Activated naive CD8-positive, alpha-beta T cell treated with anti-CD3 and anti-CD28 coated beads for 36 hours (primary cell): ENCODE data around the gene SYCP2L. TPM values are rescaled to one million over a fixed set of nuclear protein-coding genes. Genes with fewer than 3 reads are reported as not detected.

Experiments used
- DNase-seq: peaks from one replicate; pipeline ENCODE4 v3.0.0; 2021
- H3K27ac Mint-ChIP-seq: one replicate; pipeline ENCODE4 v1.8.0; 2022; ENCODE audit warnings: mild to moderate bottlenecking, moderate library complexity, mixed read lengths
- H3K27me3 Mint-ChIP-seq: one replicate; pipeline ENCODE4 v1.8.0; 2022; ENCODE audit warnings: mild to moderate bottlenecking, mixed read lengths
- H3K36me3 Mint-ChIP-seq: one replicate; pipeline ENCODE4 v1.8.0; 2021; ENCODE audit warnings: mild to moderate bottlenecking, mixed read lengths
- H3K4me1 Mint-ChIP-seq: one replicate; pipeline ENCODE4 v1.8.0; 2021; ENCODE audit warnings: mixed read lengths
- H3K4me3 Mint-ChIP-seq: one replicate; pipeline ENCODE4 v1.8.0; 2022; ENCODE audit warnings: mild to moderate bottlenecking, moderate library complexity, mixed read lengths
- H3K9me3 Mint-ChIP-seq: one replicate; pipeline ENCODE4 v1.8.0; 2022; ENCODE audit warnings: mixed read lengths
- total RNA-seq, 2 experiments: library from RNA; stranded (reverse); gene quantifications; one replicate each; pipeline ENCODE4 v1.2.3, GENCODE V29; 2021

SYCP2L gene
- total RNA-seq, 2 experiments from 2014 or later, result not detected

GRCh38 chr6:11017090-11017489, 130.2 kb downstream of the SYCP2L start:
- H3K4me3 Mint-ChIP-seq, result no peak overlapping the region
- H3K36me3 Mint-ChIP-seq, result no peaks in the 10 kb centered on the region
- no peaks in the 10 kb centered on the region for H3K4me1 Mint-ChIP-seq
- H3K9me3 Mint-ChIP-seq, result no peaks in the 10 kb centered on the region
- peaks cover 29% of the 10 kb centered on the region for H3K27me3 Mint-ChIP-seq
- H3K27ac Mint-ChIP-seq, result no peak overlapping the region
- DNase-seq, result no peak

GRCh38 chr6:11018225-11018624, 131.4 kb downstream of the SYCP2L start:
- no peak overlapping the region for H3K27ac Mint-ChIP-seq
- H3K36me3 Mint-ChIP-seq, result no peaks in the 10 kb centered on the region
- no peaks in the 10 kb centered on the region for H3K4me1 Mint-ChIP-seq
- DNase-seq, result no peak
- H3K4me3 Mint-ChIP-seq, result no peak overlapping the region
- no peaks in the 10 kb centered on the region for H3K9me3 Mint-ChIP-seq
- peaks cover 32% of the 10 kb centered on the region for H3K27me3 Mint-ChIP-seq

- no peaks in the 10 kb centered on the region for H3K36me3 Mint-ChIP-seq
- H3K4me1 Mint-ChIP-seq, result no peaks in the 10 kb centered on the region
- no peak overlapping the region for H3K27ac Mint-ChIP-seq
Measured at GRCh38 chr6:11021003-11021402, 134.2 kb downstream of the SYCP2L start.

GRCh38 chr6:11021714-11022113, 134.9 kb downstream of the SYCP2L start:
- Mint-ChIP-seq H3K36me3 (no peaks in the 10 kb centered on the region), H3K4me3 (no peak overlapping the region), H3K27me3 (peaks cover 29% of the 10 kb centered on the region), H3K9me3 (no peaks in the 10 kb centered on the region), H3K4me1 (no peaks in the 10 kb centered on the region), H3K27ac (no peak overlapping the region)
- DNase-seq, result no peak

More at GRCh38 chr6:11021003-11021402, 134.2 kb downstream of the SYCP2L start:
- Mint-ChIP-seq H3K27me3 (peaks cover 31% of the 10 kb centered on the region), H3K4me3 (no peak overlapping the region), H3K9me3 (no peaks in the 10 kb centered on the region)
- no peak for DNase-seq

GRCh38 chr6:11023032-11023431, 136.2 kb downstream of the SYCP2L start:
- no peaks in the 10 kb centered on the region for H3K9me3 Mint-ChIP-seq
- H3K4me3 Mint-ChIP-seq, result no peak overlapping the region
- no peaks in the 10 kb centered on the region for H3K4me1 Mint-ChIP-seq
- peaks cover 39% of the 10 kb centered on the region for H3K27me3 Mint-ChIP-seq
- no peak for DNase-seq
- no peak overlapping the region for H3K27ac Mint-ChIP-seq
- no peaks in the 10 kb centered on the region for H3K36me3 Mint-ChIP-seq

Other genes with a start within 250 kb of the SYCP2L start
- gene C6orf52, start 192.4 kb upstream of the SYCP2L start, total RNA-seq, result 1 to 10 TPM; 5.7 to 6.3 TPM
- gene PAK1IP1, start 192.1 kb upstream of the SYCP2L start, total RNA-seq, result 10 to 100 TPM; 58.5 to 60.2 TPM
- gene TMEM14C, start 164.0 kb upstream of the SYCP2L start, total RNA-seq, result 10 to 100 TPM; 67.0 to 70.7 TPM
- gene TMEM14B, start 139.2 kb upstream of the SYCP2L start, total RNA-seq, result 100 to 1,000 TPM; 112 to 113 TPM
- gene MAK, start 48.5 kb upstream of the SYCP2L start, total RNA-seq, result under 1 TPM; 0.47 to 0.68 TPM
- gene GCM2, start 5.0 kb upstream of the SYCP2L start, total RNA-seq, result not detected
- gene ELOVL2, start 157.3 kb downstream of the SYCP2L start, total RNA-seq, result not detected
- 10 to 100 TPM; 15.2 to 15.9 TPM for gene SMIM13, start 206.8 kb downstream of the SYCP2L start, total RNA-seq
- not detected for gene ERVFRD-1, start 224.7 kb downstream of the SYCP2L start, total RNA-seq